K562 (cell line): ENCODE data around the gene NOC4L. TPM values are rescaled to one million over a fixed set of nuclear protein-coding genes. Genes with fewer than 3 reads are reported as not detected.

ENCODE experiments used
- CREM ChIP-seq: IDR thresholded peaks from 2 replicates; pipeline ENCODE4 v1.6.1; 2014; ENCODE audit warnings: antibody characterized with exemption, low read depth
- CTBP1 ChIP-seq: fragments of 450-650 bp; IDR thresholded peaks from 2 replicates; pipeline ENCODE4 v1.6.1; 2016; ENCODE audit warnings: borderline replicate concordance
- EGR1 ChIP-seq: fragments of 450-650 bp; conservative IDR thresholded peaks from 2 replicates; pipeline ENCODE4 v1.6.1; 2017; ENCODE audit warnings: mild to moderate bottlenecking
- FOS ChIP-seq: IDR thresholded peaks from 3 replicates; pipeline ENCODE4 v1.6.1; 2011; ENCODE audit not compliant: insufficient read length; ENCODE audit errors: extremely low read depth
- HDAC8 ChIP-seq: fragments of 450-650 bp; IDR thresholded peaks from 2 replicates; pipeline ENCODE4 v1.6.1; 2016; ENCODE audit warnings: mild to moderate bottlenecking, missing genetic modification characterization, moderate library complexity, missing compliant biosample characterization
- JUN ChIP-seq, 2 experiments: sonication (generic) in 1 of 2; formaldehyde crosslinking in 1 of 2; IDR thresholded peaks; 2 replicates each; pipeline versions ENCODE4 v1.6.1 to v1.8.0; 2012 to 2022; ENCODE audit warnings: borderline replicate concordance in 2 of 2, mild to moderate bottlenecking in 2 of 2, improper control_type of control experiment in 1 of 2, low read depth in 1 of 2, low read length in 1 of 2, missing genetic modification reagents in 1 of 2
- PRPF4 ChIP-seq: fragments of 200-400 bp; formaldehyde crosslinking; IDR thresholded peaks from one replicate; pipeline ENCODE4 v1.6.1; 2017; ENCODE audit warnings: low read length, low read depth, mild to moderate bottlenecking; ENCODE audit not compliant: insufficient read depth, poor library complexity, severe bottlenecking
- PURB ChIP-seq: sonication (generic); formaldehyde crosslinking; IDR thresholded peaks from 2 replicates; pipeline ENCODE4 v1.9.0; 2021; ENCODE audit warnings: low read depth, mild to moderate bottlenecking, missing genetic modification reagents
- TCF7 ChIP-seq: sonication (generic); IDR thresholded peaks from 2 replicates; pipeline ENCODE4 v1.6.1; 2016; ENCODE audit warnings: antibody characterized with exemption, borderline replicate concordance
- TGIF2 ChIP-seq: sonication (generic); formaldehyde crosslinking; IDR thresholded peaks from 2 replicates; pipeline ENCODE4 v1.8.1; 2022; ENCODE audit warnings: mild to moderate bottlenecking, missing genetic modification reagents, moderate library complexity
- TSC22D4 ChIP-seq: fragments of 450-650 bp; IDR thresholded peaks from 2 replicates; pipeline ENCODE4 v1.6.1; 2016; ENCODE audit warnings: missing genetic modification characterization, missing biosample characterization, control low read depth
- XRCC5 ChIP-seq: fragments of 200-400 bp; formaldehyde crosslinking; IDR thresholded peaks from 2 replicates; pipeline ENCODE4 v1.6.1; 2017; ENCODE audit warnings: low read depth, mild to moderate bottlenecking, low read length
- ZBTB7A ChIP-seq: IDR thresholded peaks from 2 replicates; pipeline ENCODE4 v1.6.1; 2011; ENCODE audit warnings: low read depth, mild to moderate bottlenecking, low read length, moderate library complexity, borderline replicate concordance; ENCODE audit not compliant: control insufficient read depth
- ZC3H11A ChIP-seq: IDR thresholded peaks from 2 replicates; pipeline ENCODE4 v1.6.1; 2012; ENCODE audit warnings: low read depth, low read length, improper control_type of control experiment
- ZC3H8 ChIP-seq: fragments of 450-650 bp; IDR thresholded peaks from 2 replicates; pipeline ENCODE4 v1.6.1; 2017
- ZNF316 ChIP-seq: fragments of 450-650 bp; IDR thresholded peaks from 2 replicates; pipeline ENCODE4 v1.6.1; 2016
- ZNF668 ChIP-seq: fragments of 250-450 bp; sonication (Bioruptor Pico); IDR thresholded peaks from 2 replicates; pipeline ENCODE4 v1.8.0; 2022; ENCODE audit warnings: mild to moderate bottlenecking, inconsistent platforms
- ZNF707 ChIP-seq: fragments of 250-450 bp; sonication (Bioruptor Pico); conservative IDR thresholded peaks from 2 replicates; pipeline ENCODE4 v1.8.0; 2022; ENCODE audit warnings: inconsistent platforms, mild to moderate bottlenecking, moderate library complexity
- polyA plus RNA-seq, 8 experiments: library from polyadenylated mRNA; depleted of rRNA in 4 of 8; stranded (reverse) in 5 of 8; unstranded in 3 of 8; fragments of >200 nt; fragmentation: Nextera tagmentation in 2 of 8; fragmentation: Illumina TruSeq in 1 of 8; extraction: Ambion mirVana in 2 of 8; extraction: Trizol in 1 of 8; gene quantifications; 2 replicates each; pipeline versions ENCODE4 v1.2.1 to v1.2.3, GENCODE V29; 2011 to 2014; ENCODE audit warnings: inconsistent platforms in 1 of 8, missing spikeins in 1 of 8
- total RNA-seq, 7 experiments: library from RNA; depleted of rRNA in 6 of 7; stranded (reverse); fragments of >200 nt in 6 of 7; fragmentation: Illumina TruSeq in 2 of 7; extraction: Trizol in 2 of 7; gene quantifications; 2 replicates each; pipeline versions ENCODE4 v1.2.1 to v1.2.3, GENCODE V29; 2011 to 2021; ENCODE audit warnings: low replicate concordance in 1 of 7
- TF ChIP-seq, protein P1 (sequence below): conservative IDR thresholded peaks from 2 replicates; pipeline ENCODE4 v1.6.1; 2011; ENCODE audit warnings: low read depth, mild to moderate bottlenecking, low read length; ENCODE audit not compliant: control insufficient read depth
- TF ChIP-seq, protein P2 (sequence below): fragments of 250-450 bp; sonication (Bioruptor Pico); IDR thresholded peaks from 2 replicates; pipeline ENCODE4 v1.4.0; 2020
- TF ChIP-seq, protein P3 (sequence below): fragments of 250-450 bp; sonication (Bioruptor Pico); IDR thresholded peaks from 2 replicates; pipeline ENCODE4 v1.8.0; 2021; ENCODE audit warnings: moderate library complexity, mild to moderate bottlenecking, inconsistent platforms
- TF ChIP-seq, protein P4 (sequence below): fragments of 450-650 bp; formaldehyde crosslinking; IDR thresholded peaks from 2 replicates; pipeline ENCODE4 v1.4.0; 2020; ENCODE audit warnings: mild to moderate bottlenecking, moderate library complexity

Gene NOC4L
- total and polyA plus RNA-seq, 9 of the 15 experiments (the other 6 are each of a cell fraction or from before 2014, with no cell fraction given), result 1.3 to 77.0 (median 20.0) TPM

DNA sequence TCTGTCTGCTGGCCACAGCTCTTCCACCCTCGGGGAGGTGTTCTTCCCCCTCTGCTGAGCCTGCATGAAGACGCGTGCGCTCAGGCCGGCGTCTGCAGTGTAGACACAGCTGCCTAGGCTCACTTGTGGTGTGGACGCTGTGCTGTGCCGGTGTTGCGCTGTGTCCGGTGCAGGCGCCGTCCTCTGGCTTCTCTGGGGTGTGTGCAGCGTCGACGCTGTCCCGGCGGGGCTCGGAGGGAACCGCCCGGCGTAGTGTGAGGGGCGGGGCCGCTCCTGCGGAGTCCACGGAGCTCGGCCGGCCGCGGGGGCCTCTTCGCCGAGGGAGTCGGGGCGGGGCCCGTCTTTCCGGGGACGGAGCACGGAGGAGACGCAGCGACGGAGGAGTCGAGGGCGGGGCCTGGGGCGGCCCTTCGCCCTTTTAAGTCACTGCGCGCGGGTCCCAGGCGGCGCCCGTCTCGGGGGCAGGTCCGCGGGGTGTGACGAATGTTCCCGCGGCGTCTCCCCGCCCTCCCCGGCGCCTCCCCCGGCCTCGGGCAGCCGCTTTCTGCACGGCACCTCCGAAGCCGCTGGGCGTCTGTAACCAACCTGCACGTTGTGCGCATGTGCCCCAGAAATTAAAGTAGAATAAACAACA lies 45.2 kb downstream of the NOC4L start (continued):
- TF ChIP-seq, protein P1, sequence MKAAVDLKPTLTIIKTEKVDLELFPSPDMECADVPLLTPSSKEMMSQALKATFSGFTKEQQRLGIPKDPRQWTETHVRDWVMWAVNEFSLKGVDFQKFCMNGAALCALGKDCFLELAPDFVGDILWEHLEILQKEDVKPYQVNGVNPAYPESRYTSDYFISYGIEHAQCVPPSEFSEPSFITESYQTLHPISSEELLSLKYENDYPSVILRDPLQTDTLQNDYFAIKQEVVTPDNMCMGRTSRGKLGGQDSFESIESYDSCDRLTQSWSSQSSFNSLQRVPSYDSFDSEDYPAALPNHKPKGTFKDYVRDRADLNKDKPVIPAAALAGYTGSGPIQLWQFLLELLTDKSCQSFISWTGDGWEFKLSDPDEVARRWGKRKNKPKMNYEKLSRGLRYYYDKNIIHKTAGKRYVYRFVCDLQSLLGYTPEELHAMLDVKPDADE, result no peak
- TF ChIP-seq ZNF668 (CRISPR knock-in tag) (no peak), ZC3H11A (no peak), FOS (no peak), PRPF4 (no peak), EGR1 (0 out of 2 replicates have a peak, but pooled peaks have one; percentile 25), JUN (IDR thresholded peaks at IDR 0.05; ENCODE audit: borderline replicate concordance, low read depth, low read length) (no peak), JUN (CRISPR knock-in tag; IDR thresholded peaks at IDR 0.05; ENCODE audit: borderline replicate concordance) (no peak), TCF7 (no peak), ZNF316 (no peak), TSC22D4 (tag) (no peak), HDAC8 (tag) (no peak), ZC3H8 (no peak), PURB (CRISPR knock-in tag) (no peak), ZBTB7A (peak; percentile 35; the same call in 1 of the 2 replicates), CREM (no peak), CTBP1 (peak; percentile 73), ZNF707 (CRISPR knock-in tag) (no peak), TGIF2 (CRISPR knock-in tag) (no peak), XRCC5 (no peak)
- TF ChIP-seq, protein P2, sequence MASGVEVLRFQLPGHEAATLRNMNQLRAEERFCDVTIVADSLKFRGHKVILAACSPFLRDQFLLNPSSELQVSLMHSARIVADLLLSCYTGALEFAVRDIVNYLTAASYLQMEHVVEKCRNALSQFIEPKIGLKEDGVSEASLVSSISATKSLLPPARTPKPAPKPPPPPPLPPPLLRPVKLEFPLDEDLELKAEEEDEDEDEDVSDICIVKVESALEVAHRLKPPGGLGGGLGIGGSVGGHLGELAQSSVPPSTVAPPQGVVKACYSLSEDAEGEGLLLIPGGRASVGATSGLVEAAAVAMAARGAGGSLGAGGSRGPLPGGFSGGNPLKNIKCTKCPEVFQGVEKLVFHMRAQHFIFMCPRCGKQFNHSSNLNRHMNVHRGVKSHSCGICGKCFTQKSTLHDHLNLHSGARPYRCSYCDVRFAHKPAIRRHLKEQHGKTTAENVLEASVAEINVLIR (CRISPR knock-in tag), result no peak
- TF ChIP-seq, protein P3, sequence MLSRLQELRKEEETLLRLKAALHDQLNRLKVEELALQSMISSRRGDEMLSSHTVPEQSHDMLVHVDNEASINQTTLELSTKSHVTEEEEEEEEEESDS (CRISPR knock-in tag), result no peak
- TF ChIP-seq, protein P4, sequence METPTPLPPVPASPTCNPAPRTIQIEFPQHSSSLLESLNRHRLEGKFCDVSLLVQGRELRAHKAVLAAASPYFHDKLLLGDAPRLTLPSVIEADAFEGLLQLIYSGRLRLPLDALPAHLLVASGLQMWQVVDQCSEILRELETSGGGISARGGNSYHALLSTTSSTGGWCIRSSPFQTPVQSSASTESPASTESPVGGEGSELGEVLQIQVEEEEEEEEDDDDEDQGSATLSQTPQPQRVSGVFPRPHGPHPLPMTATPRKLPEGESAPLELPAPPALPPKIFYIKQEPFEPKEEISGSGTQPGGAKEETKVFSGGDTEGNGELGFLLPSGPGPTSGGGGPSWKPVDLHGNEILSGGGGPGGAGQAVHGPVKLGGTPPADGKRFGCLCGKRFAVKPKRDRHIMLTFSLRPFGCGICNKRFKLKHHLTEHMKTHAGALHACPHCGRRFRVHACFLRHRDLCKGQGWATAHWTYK (CRISPR knock-in tag), result no peak
